ENCODE measurements around the gene HOXA2.
A peak's percentile ranks its signal among the peaks of the same experiment; 100 is the strongest.

- TF ChIP-seq CTCF (IDR thresholded peaks at IDR 0.05; ENCODE audit: control extremely low read depth in 1 of 3, insufficient read depth in 1 of 3, low read depth in 1 of 3, low read length in 3 of 3): no peak
- TF ChIP-seq POLR2A (IDR thresholded peaks at IDR 0.05; ENCODE audit: control extremely low read depth in 1 of 2, low read depth in 2 of 2, low read length in 2 of 2): no peak
- TF ChIP-seq EZH2 (IDR thresholded peaks at IDR 0.05; ENCODE audit: low read depth, low read length, severe bottlenecking): peak; percentile 86
- no peak for TF ChIP-seq CREB1 (IDR thresholded peaks at IDR 0.05)
- no peak for TF ChIP-seq MAX (IDR thresholded peaks at IDR 0.05)
- no peak for TF ChIP-seq SIN3A (conservative IDR thresholded peaks at IDR 0.05 in 1 of 2, IDR thresholded peaks at IDR 0.05 in 1 of 2; ENCODE audit: low read depth in 1 of 2, low read length in 2 of 2)
- TF ChIP-seq RAD21 (IDR thresholded peaks at IDR 0.05 in 1 of 2, conservative IDR thresholded peaks at IDR 0.05 in 1 of 2; ENCODE audit: low read depth in 2 of 2, low read length in 2 of 2): no peak
- TF ChIP-seq ATF2 (IDR thresholded peaks at IDR 0.05; ENCODE audit: low read length): no peak
- TF ChIP-seq ASH2L (IDR thresholded peaks at IDR 0.05; ENCODE audit: low read length): no peak
- no peak for TF ChIP-seq TCF12 (IDR thresholded peaks at IDR 0.05; ENCODE audit: low read depth, low read length)
- TF ChIP-seq CHD1 (IDR thresholded peaks at IDR 0.05; ENCODE audit: low read depth, low read length): no peak
- no peak for TF ChIP-seq MAFK (IDR thresholded peaks at IDR 0.05; ENCODE audit: low read depth, low read length)
These were observed 45.7 kb upstream of the HOXA2 start for GRCh38 chr7:27148031-27148755.
